CD14-positive monocyte (primary cell): ENCODE data around the gene PIEZO1. TPM values are rescaled to one million over a fixed set of nuclear protein-coding genes. Genes with fewer than 3 reads are reported as not detected.
A peak's percentile ranks its signal among the peaks of the same experiment; 100 is the strongest.

Experiments used
- DNase-seq, 3 donors: peaks; one replicate each; pipeline ENCODE4 v3.0.0-alpha.2; 2011 to 2022
- H2AFZ ChIP-seq: 2 replicates; pipeline ENCODE4 v1.6.0; 2012; ENCODE audit warnings: mild to moderate bottlenecking, low read depth, low read length, inconsistent platforms; ENCODE audit not compliant: insufficient read depth, poor library complexity, severe bottlenecking
- H3K27ac ChIP-seq, 2 donors: 1 replicate in 1 of 2; 2 replicates in 1 of 2; pipeline ENCODE4 v1.5.1; 2012 to 2013; ENCODE audit warnings: low read length in 2 of 2, control low read depth in 1 of 2, inconsistent platforms in 1 of 2, low read depth in 1 of 2, mild to moderate bottlenecking in 1 of 2
- H3K27me3 ChIP-seq, 2 donors: one replicate each; pipeline versions ENCODE4 v1.6.0 to v1.6.1; 2011 to 2013; ENCODE audit warnings: low read length in 2 of 2; ENCODE audit not compliant: control insufficient read depth in 2 of 2, insufficient read depth in 2 of 2
- H3K36me3 ChIP-seq, 2 donors: replicated peaks in 1 of 2; 1 replicate in 1 of 2; 2 replicates in 1 of 2; pipeline versions ENCODE4 v1.5.1 to v1.6.1; 2012 to 2013; ENCODE audit warnings: low read length in 2 of 2, control low read depth in 1 of 2, inconsistent platforms in 1 of 2, mild to moderate bottlenecking in 1 of 2; ENCODE audit not compliant: insufficient read depth in 2 of 2, control insufficient read depth in 1 of 2
- H3K4me1 ChIP-seq, 2 donors: 1 replicate in 1 of 2; 2 replicates in 1 of 2; pipeline versions ENCODE4 v1.5.1 to v1.6.1; 2012 to 2013; ENCODE audit warnings: low read length in 2 of 2, control low read depth in 1 of 2, inconsistent platforms in 1 of 2, mild to moderate bottlenecking in 1 of 2, moderate library complexity in 1 of 2; ENCODE audit not compliant: insufficient read depth in 2 of 2, control insufficient read depth in 1 of 2
- H3K4me2 ChIP-seq: replicated peaks from 2 replicates; pipeline ENCODE3; 2012; ENCODE audit warnings: low read length, moderate library complexity, mild to moderate bottlenecking; ENCODE audit not compliant: poor library complexity, severe bottlenecking; ENCODE audit errors: extremely low read depth
- H3K4me3 ChIP-seq, 3 experiments: fragments of 200-600 bp in 1 of 3; sonication (generic) in 1 of 3; replicated peaks in 1 of 3; 1 replicate in 2 of 3; 2 replicates in 1 of 3; pipeline ENCODE4 v1.5.1; 2011 to 2013; ENCODE audit warnings: low read length in 3 of 3, mild to moderate bottlenecking in 3 of 3, control low read depth in 2 of 3, low read depth in 2 of 3, inconsistent platforms in 1 of 3, moderate library complexity in 1 of 3
- H3K79me2 ChIP-seq: 2 replicates; pipeline ENCODE4 v1.6.0; 2012; ENCODE audit warnings: mild to moderate bottlenecking, control low read depth, inconsistent platforms, low read length, moderate library complexity; ENCODE audit not compliant: insufficient read depth
- H3K9ac ChIP-seq: 2 replicates; pipeline ENCODE4 v1.6.0; 2017; ENCODE audit warnings: low read length, mild to moderate bottlenecking; ENCODE audit not compliant: insufficient read depth, poor library complexity, severe bottlenecking
- H3K9me3 ChIP-seq, 2 donors: replicated peaks in 1 of 2; 1 replicate in 1 of 2; 2 replicates in 1 of 2; pipeline versions ENCODE4 v1.5.1 to v1.6.1; 2012 to 2013; ENCODE audit warnings: low read length in 2 of 2, control low read depth in 1 of 2; ENCODE audit not compliant: control insufficient read depth in 1 of 2, insufficient read depth in 1 of 2
- H4K20me1 ChIP-seq: 2 replicates; pipeline ENCODE4 v1.6.0; 2012; ENCODE audit warnings: mild to moderate bottlenecking, low read length, control low read depth, moderate library complexity; ENCODE audit not compliant: insufficient read depth
- H3K27ac Mint-ChIP-seq, 7 donors: one replicate each; pipeline ENCODE4 v1.8.0; 2020; ENCODE audit warnings: mild to moderate bottlenecking in 7 of 7, mixed read lengths in 7 of 7, moderate library complexity in 6 of 7, inconsistent platforms in 2 of 7
- H3K27me3 Mint-ChIP-seq, 3 donors: one replicate each; pipeline ENCODE4 v1.8.0; 2021 to 2022; ENCODE audit warnings: low read depth in 3 of 3, mild to moderate bottlenecking in 3 of 3, mixed read lengths in 3 of 3, moderate library complexity in 3 of 3, inconsistent platforms in 1 of 3
- H3K36me3 Mint-ChIP-seq, 2 donors: one replicate each; pipeline ENCODE4 v1.8.0; 2020; ENCODE audit warnings: mixed read lengths in 2 of 2, inconsistent platforms in 1 of 2, mild to moderate bottlenecking in 1 of 2
- H3K4me1 Mint-ChIP-seq: one replicate; pipeline ENCODE4 v1.8.0; 2020; ENCODE audit warnings: mild to moderate bottlenecking, mixed read lengths
- H3K4me3 Mint-ChIP-seq, 2 donors: one replicate each; pipeline ENCODE4 v1.8.0; 2020; ENCODE audit warnings: mild to moderate bottlenecking in 2 of 2, mixed read lengths in 2 of 2, moderate library complexity in 1 of 2
- H3K9me3 Mint-ChIP-seq, 7 donors: one replicate each; pipeline ENCODE4 v1.8.0; 2020 to 2022; ENCODE audit warnings: mixed read lengths in 7 of 7, mild to moderate bottlenecking in 6 of 7, moderate library complexity in 6 of 7, inconsistent platforms in 2 of 7
- WGBS: methylation state at CpG from one replicate; pipeline ENCODE4 v1.1.5; 2013; ENCODE audit warnings: missing lambda C conversion rate; ENCODE audit not compliant: insufficient coverage; 5-methylcytosine and 5-hydroxymethylcytosine counted together
- intact Hi-C, 2 donors: fragments of 100-400 bp; cut with micrococcal nuclease; formaldehyde crosslinking; loops; one replicate each; pipeline versions ENCODE4 v1.15.0 to v1.15.1; 2023
- polyA plus RNA-seq, 3 donors: library from polyadenylated mRNA; depleted of rRNA in 1 of 3; unstranded in 2 of 3; stranded (reverse) in 1 of 3; fragments of 300-500 nt in 2 of 3; fragments of >200 nt in 1 of 3; fragmentation: Illumina TruSeq in 2 of 3; gene quantifications; 1 replicate in 2 of 3; 2 replicates in 1 of 3; pipeline ENCODE4 v1.2.3, GENCODE V29; 2012 to 2021
- TF ChIP-seq, protein P1 (sequence below): fragments of 200-600 bp; IDR thresholded peaks from one replicate; pipeline ENCODE4 v1.8.0; 2022; ENCODE audit warnings: antibody characterized with exemption, mild to moderate bottlenecking

PIEZO1 gene
- polyA plus RNA-seq, 3 donors, result 10.2 to 405 (median 15.0) TPM

- Histone ChIP-seq H3K27me3 (no peaks in the 10 kb centered on the region), H3K9ac (no peak overlapping the region), H3K9me3 (no peaks in the 10 kb centered on the region), H3K4me1 (peaks cover 46 to 50% of the 10 kb centered on the region in 2 donors), H3K27ac (peak overlapping the region in 1 of 2 donors; percentile 41), H3K4me3 (no peak overlapping the region), H3K79me2 (peaks cover 34% of the 10 kb centered on the region), H3K36me3 (peaks cover 54 to 59% of the 10 kb centered on the region in 2 donors), H4K20me1 (peaks cover 60% of the 10 kb centered on the region), H3K4me2 (no peak overlapping the region), H2AFZ (no peak overlapping the region)
- no peaks in the 10 kb centered on the region for H3K9me3 Mint-ChIP-seq
- H3K27me3 Mint-ChIP-seq, result peaks cover 0 to under 1% (median 0%) of the 10 kb centered on the region in 3 donors
- peaks cover 50 to 56% of the 10 kb centered on the region in 2 donors for H3K36me3 Mint-ChIP-seq
- H3K4me3 Mint-ChIP-seq, result no peak overlapping the region
- WGBS, result 95% methylated on average over 6 of the region's 7 CpGs
- peaks cover 54% of the 10 kb centered on the region for H3K4me1 Mint-ChIP-seq
- no peak for DNase-seq
- TF ChIP-seq, protein P1, sequence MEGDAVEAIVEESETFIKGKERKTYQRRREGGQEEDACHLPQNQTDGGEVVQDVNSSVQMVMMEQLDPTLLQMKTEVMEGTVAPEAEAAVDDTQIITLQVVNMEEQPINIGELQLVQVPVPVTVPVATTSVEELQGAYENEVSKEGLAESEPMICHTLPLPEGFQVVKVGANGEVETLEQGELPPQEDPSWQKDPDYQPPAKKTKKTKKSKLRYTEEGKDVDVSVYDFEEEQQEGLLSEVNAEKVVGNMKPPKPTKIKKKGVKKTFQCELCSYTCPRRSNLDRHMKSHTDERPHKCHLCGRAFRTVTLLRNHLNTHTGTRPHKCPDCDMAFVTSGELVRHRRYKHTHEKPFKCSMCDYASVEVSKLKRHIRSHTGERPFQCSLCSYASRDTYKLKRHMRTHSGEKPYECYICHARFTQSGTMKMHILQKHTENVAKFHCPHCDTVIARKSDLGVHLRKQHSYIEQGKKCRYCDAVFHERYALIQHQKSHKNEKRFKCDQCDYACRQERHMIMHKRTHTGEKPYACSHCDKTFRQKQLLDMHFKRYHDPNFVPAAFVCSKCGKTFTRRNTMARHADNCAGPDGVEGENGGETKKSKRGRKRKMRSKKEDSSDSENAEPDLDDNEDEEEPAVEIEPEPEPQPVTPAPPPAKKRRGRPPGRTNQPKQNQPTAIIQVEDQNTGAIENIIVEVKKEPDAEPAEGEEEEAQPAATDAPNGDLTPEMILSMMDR, result no peak
- intact Hi-C loops, result no loop called here
- peak overlapping the region in 4 of 7 donors; percentile 37 to 77 (median 52) for H3K27ac Mint-ChIP-seq
Observed at GRCh38 chr16:88695753-88696152, 89.3 kb downstream of the PIEZO1 start.

DNA sequence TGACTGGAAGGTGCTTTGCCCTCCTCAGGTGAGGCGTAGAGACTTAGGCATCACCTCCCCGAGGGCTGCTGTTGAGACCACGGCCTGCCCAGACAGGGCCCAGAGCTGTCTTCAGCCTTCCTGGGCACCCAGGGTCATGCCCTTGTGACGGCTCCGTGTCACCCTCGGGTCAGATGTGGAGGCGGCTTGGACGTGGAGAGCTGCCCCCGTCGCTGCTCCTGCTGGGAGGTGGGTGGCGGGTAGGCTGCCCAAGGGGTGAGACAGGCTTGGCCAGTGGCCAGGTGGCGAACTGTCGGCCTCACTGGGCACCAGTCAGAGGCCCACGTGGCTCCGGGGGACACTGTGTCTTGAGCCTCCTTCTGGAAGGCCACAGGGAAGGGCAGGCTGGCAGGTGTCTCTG lies 89.8 kb downstream of the PIEZO1 start:
- Histone ChIP-seq H3K36me3 (peaks cover 51 to 55% of the 10 kb centered on the region in 2 donors), H2AFZ (no peak overlapping the region), H3K4me2 (no peak overlapping the region), H3K9ac (no peak overlapping the region), H4K20me1 (peaks cover 54% of the 10 kb centered on the region), H3K79me2 (peaks cover 29% of the 10 kb centered on the region), H3K9me3 (no peaks in the 10 kb centered on the region), H3K4me3 (no peak overlapping the region), H3K27me3 (no peaks in the 10 kb centered on the region), H3K27ac (peak overlapping the region; percentile 0 to 41), H3K4me1 (peaks cover 46 to 50% of the 10 kb centered on the region in 2 donors)
- TF ChIP-seq, protein P1, result no peak
- H3K9me3 Mint-ChIP-seq, result no peaks in the 10 kb centered on the region
- H3K4me3 Mint-ChIP-seq, result no peak overlapping the region
- intact Hi-C loops, result no loop called here
- H3K27me3 Mint-ChIP-seq, result peaks cover 0 to 3% (median 0%) of the 10 kb centered on the region in 3 donors
- peak overlapping the region in 5 of 7 donors; percentile 27 to 77 (median 42) for H3K27ac Mint-ChIP-seq
- WGBS, result 88% methylated on average over 15 of the region's 15 CpGs
- no peak for DNase-seq
- peaks cover 50 to 54% of the 10 kb centered on the region in 2 donors for H3K36me3 Mint-ChIP-seq
- peaks cover 54% of the 10 kb centered on the region for H3K4me1 Mint-ChIP-seq
